Glutamatergic neuron (in vitro differentiated cells): Measurements from ENCODE around the gene PSMC3IP. TPM values are rescaled to one million over a fixed set of nuclear protein-coding genes. Genes with fewer than 3 reads are reported as not detected.
A peak's percentile ranks its signal among the peaks of the same experiment; 100 is the strongest.

ENCODE experiments used
- DNase-seq: peaks from one replicate; pipeline ENCODE4 v3.0.0; 2022
- H3K27ac Mint-ChIP-seq: one replicate; pipeline ENCODE4 v1.8.0; 2020; ENCODE audit warnings: mild to moderate bottlenecking, mixed read lengths, inconsistent platforms; ENCODE audit not compliant: unreplicated experiment
- H3K27me3 Mint-ChIP-seq: one replicate; pipeline ENCODE4 v1.8.0; 2020; ENCODE audit warnings: mild to moderate bottlenecking, moderate library complexity, mixed read lengths, inconsistent platforms; ENCODE audit not compliant: unreplicated experiment
- H3K36me3 Mint-ChIP-seq: one replicate; pipeline ENCODE4 v1.8.0; 2020; ENCODE audit warnings: mild to moderate bottlenecking, mixed read lengths, inconsistent platforms; ENCODE audit not compliant: unreplicated experiment
- H3K4me1 Mint-ChIP-seq: one replicate; pipeline ENCODE4 v1.8.0; 2020; ENCODE audit warnings: mild to moderate bottlenecking, low read depth, mixed read lengths, inconsistent platforms; ENCODE audit not compliant: unreplicated experiment
- H3K4me3 Mint-ChIP-seq: one replicate; pipeline ENCODE4 v1.8.0; 2020; ENCODE audit warnings: mild to moderate bottlenecking, mixed read lengths, inconsistent platforms; ENCODE audit not compliant: unreplicated experiment
- H3K9me3 Mint-ChIP-seq: one replicate; pipeline ENCODE4 v1.8.0; 2020; ENCODE audit warnings: mild to moderate bottlenecking, moderate library complexity, mixed read lengths, inconsistent platforms; ENCODE audit not compliant: unreplicated experiment
- total RNA-seq: library from RNA; stranded (reverse); fragmentation: NEBNext Ultra II Directional; extraction: Animal tissue kit (Norgen Biotek cat#: 25700); gene quantifications from one replicate; pipeline ENCODE4 v1.2.1, GENCODE V29; 2021; ENCODE audit not compliant: unreplicated experiment
- TF ChIP-seq, protein P1 (sequence below): fragments of 200-600 bp; sonication (generic); IDR thresholded peaks from one replicate; pipeline ENCODE4 v1.5.0; 2021; ENCODE audit not compliant: partially characterized antibody, unreplicated experiment

The PSMC3IP gene
- total RNA-seq, 1 donor from 2014 or later, result 12.0 TPM

DNA sequence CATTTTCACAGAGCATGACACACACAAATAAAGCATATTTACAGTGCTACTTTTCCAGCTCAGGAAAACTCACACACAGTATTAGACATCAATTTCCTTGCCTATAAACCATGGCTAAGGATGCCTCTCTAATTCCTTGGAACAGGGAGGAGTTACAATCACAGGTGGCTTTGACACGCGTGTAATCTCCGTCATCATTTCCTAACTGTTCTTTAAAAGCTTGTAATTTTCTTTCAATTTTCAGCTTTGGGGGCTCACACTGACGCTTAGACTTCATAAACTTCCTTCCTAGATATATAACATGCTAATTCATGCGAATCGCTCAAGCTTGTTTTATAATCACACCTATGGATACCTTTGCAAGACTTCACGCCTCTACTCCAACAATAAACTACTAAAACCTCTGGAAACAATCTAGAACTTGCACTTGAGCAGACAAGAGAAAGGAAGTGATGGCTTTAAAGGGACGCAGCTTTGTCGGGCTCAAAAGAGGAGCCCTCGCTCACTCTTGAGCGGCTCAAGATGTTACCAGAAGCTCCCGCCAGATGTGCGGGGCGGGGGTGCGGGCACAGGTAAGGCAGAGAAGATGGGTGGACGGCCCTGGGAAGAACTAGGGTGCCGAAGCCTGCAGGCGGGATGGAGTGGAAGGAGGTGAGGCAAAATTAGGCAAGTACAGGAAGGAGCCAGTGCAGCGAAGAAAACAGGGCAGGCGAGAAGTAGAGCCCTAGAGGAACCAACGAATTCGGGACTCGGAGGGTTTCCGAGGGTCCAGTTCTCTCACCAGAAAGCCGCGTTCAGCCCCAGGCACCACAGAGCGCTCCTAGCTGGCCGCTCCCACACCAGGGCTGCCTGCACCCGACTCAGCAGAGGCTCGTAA lies 31.0 kb upstream of the PSMC3IP start:
- Mint-ChIP-seq H3K4me1 (peaks cover 2% of the 10 kb centered on the region), H3K27ac (peak overlapping the region; percentile 97), H3K36me3 (peaks cover 1% of the 10 kb centered on the region), H3K9me3 (peaks cover 7% of the 10 kb centered on the region), H3K4me3 (peak overlapping the region; percentile 96), H3K27me3 (peaks cover 5% of the 10 kb centered on the region)
- TF ChIP-seq, protein P1, sequence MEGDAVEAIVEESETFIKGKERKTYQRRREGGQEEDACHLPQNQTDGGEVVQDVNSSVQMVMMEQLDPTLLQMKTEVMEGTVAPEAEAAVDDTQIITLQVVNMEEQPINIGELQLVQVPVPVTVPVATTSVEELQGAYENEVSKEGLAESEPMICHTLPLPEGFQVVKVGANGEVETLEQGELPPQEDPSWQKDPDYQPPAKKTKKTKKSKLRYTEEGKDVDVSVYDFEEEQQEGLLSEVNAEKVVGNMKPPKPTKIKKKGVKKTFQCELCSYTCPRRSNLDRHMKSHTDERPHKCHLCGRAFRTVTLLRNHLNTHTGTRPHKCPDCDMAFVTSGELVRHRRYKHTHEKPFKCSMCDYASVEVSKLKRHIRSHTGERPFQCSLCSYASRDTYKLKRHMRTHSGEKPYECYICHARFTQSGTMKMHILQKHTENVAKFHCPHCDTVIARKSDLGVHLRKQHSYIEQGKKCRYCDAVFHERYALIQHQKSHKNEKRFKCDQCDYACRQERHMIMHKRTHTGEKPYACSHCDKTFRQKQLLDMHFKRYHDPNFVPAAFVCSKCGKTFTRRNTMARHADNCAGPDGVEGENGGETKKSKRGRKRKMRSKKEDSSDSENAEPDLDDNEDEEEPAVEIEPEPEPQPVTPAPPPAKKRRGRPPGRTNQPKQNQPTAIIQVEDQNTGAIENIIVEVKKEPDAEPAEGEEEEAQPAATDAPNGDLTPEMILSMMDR, result no peak
- no peak for DNase-seq

DNA sequence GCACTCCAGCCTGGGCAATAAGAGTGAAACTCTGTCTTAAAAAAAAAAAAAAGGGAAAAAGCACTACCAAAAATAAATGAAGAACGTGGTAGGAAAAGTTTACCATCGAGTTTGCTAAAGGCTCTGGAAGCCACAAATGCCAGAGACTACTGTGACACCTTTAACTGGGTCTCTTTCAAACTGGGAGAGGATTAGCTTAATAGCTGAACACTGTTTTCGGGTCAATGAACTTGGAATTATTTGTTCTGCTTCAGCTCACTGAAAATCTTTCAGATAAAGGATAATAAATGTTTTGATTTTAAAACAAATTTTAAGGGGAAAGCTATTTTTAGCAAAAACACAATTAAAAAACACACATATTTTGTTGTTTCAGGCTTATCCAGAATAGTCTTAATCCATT lies 30.2 kb upstream of the PSMC3IP start:
- DNase-seq, result no peak
- Mint-ChIP-seq H3K4me1 (peaks cover 2% of the 10 kb centered on the region), H3K9me3 (peaks cover 7% of the 10 kb centered on the region), H3K27me3 (peaks cover 4% of the 10 kb centered on the region), H3K36me3 (no peaks in the 10 kb centered on the region), H3K4me3 (peak overlapping the region; percentile 96), H3K27ac (no peak overlapping the region)
- TF ChIP-seq, protein P1, result no peak

- no peak overlapping the region for H3K27ac Mint-ChIP-seq
- TF ChIP-seq, protein P1, result no peak
- DNase-seq, result no peak
- no peaks in the 10 kb centered on the region for H3K27me3 Mint-ChIP-seq
- H3K9me3 Mint-ChIP-seq, result peaks cover 1% of the 10 kb centered on the region
- no peak overlapping the region for H3K4me3 Mint-ChIP-seq
- peaks cover 8% of the 10 kb centered on the region for H3K4me1 Mint-ChIP-seq
- H3K36me3 Mint-ChIP-seq, result no peaks in the 10 kb centered on the region
These were observed 25.8 kb upstream of the PSMC3IP start for GRCh38 chr17:42603318-42603717.

GRCh38 chr17:42598905-42599304 lies 21.4 kb upstream of the PSMC3IP start:
- peak; percentile 24 for DNase-seq
- H3K36me3 Mint-ChIP-seq, result no peaks in the 10 kb centered on the region
- H3K27me3 Mint-ChIP-seq, result no peaks in the 10 kb centered on the region
- peak overlapping the region; percentile 67 for H3K4me3 Mint-ChIP-seq
- H3K4me1 Mint-ChIP-seq, result peaks cover 8% of the 10 kb centered on the region
- peaks cover 1% of the 10 kb centered on the region for H3K9me3 Mint-ChIP-seq
- TF ChIP-seq, protein P1, result no peak
- H3K27ac Mint-ChIP-seq, result peak overlapping the region; percentile 66

GRCh38 chr17:42596386-42596785 lies 18.9 kb upstream of the PSMC3IP start:
- Mint-ChIP-seq H3K27me3 (no peaks in the 10 kb centered on the region), H3K27ac (no peak overlapping the region), H3K4me1 (peaks cover 8% of the 10 kb centered on the region), H3K36me3 (no peaks in the 10 kb centered on the region), H3K9me3 (peaks cover 1% of the 10 kb centered on the region), H3K4me3 (no peak overlapping the region)
- DNase-seq, result no peak
- TF ChIP-seq, protein P1, result no peak
